NCI-H460 (cell line): ENCODE results near the gene ELF3. TPM values are rescaled to one million over a fixed set of nuclear protein-coding genes. Genes with fewer than 3 reads are reported as not detected.
"Not testable (repeated sequence)": the region's sequence is repeated elsewhere in the genome, so short reads cannot be mapped to it uniquely, and the experiment has no call there.

Source experiments
- DNase-seq: peaks from one replicate; pipeline ENCODE4 v3.0.0-alpha.2; 2016; ENCODE audit warnings: low read depth; ENCODE audit errors: extremely low read depth
- total RNA-seq: library from RNA; depleted of rRNA; stranded (reverse); fragments of >200 nt; shearing (Covaris generic); gene quantifications from 2 replicates; pipeline ENCODE4 v1.2.3, GENCODE V29; 2014

ELF3 gene
- total RNA-seq, 1 experiment from 2014 or later = 0.99 TPM

GRCh38 chr1:202034149-202034682 is 23.8 kb downstream of the ELF3 start:
- DNase-seq = no peak

- DNase-seq = peak; percentile 92
These were observed 24.5 kb downstream of the ELF3 start for GRCh38 chr1:202034683-202035462.

GRCh38 chr1:202036595-202037387 is 26.4 kb downstream of the ELF3 start:
- DNase-seq = no peak

GRCh38 chr1:202037706-202038296 is 27.4 kb downstream of the ELF3 start:
- DNase-seq = no peak

GRCh38 chr1:202038688-202039346 is 28.4 kb downstream of the ELF3 start:
- DNase-seq = no peak

- DNase-seq = no peak
These were observed 35.3 kb downstream of the ELF3 start for GRCh38 chr1:202045705-202046104.

GRCh38 chr1:202046227-202046626 is 35.8 kb downstream of the ELF3 start:
- no peak for DNase-seq

GRCh38 chr1:202046748-202047708 is 36.6 kb downstream of the ELF3 start:
- DNase-seq = peak; percentile 46

GRCh38 chr1:202047977-202048376 is 37.6 kb downstream of the ELF3 start:
- DNase-seq = no peak

GRCh38 chr1:202049129-202049528 is 38.7 kb downstream of the ELF3 start:
- DNase-seq = no peak

GRCh38 chr1:202054094-202054493 is 43.7 kb downstream of the ELF3 start:
- no peak for DNase-seq

- not testable (repeated sequence) for DNase-seq
These were observed 44.3 kb downstream of the ELF3 start for GRCh38 chr1:202054673-202055072.

GRCh38 chr1:202056644-202057334 is 46.4 kb downstream of the ELF3 start:
- DNase-seq = peak; percentile 41

- not testable (repeated sequence) for DNase-seq
These were observed 46.9 kb downstream of the ELF3 start for GRCh38 chr1:202057335-202057704.

GRCh38 chr1:202058001-202058908 is 47.9 kb downstream of the ELF3 start:
- no peak for DNase-seq

GRCh38 chr1:202061055-202061454 is 50.7 kb downstream of the ELF3 start:
- no peak for DNase-seq

GRCh38 chr1:202061787-202062186 is 51.4 kb downstream of the ELF3 start:
- DNase-seq = not testable (repeated sequence)

GRCh38 chr1:202062636-202063035 is 52.2 kb downstream of the ELF3 start:
- not testable (repeated sequence) for DNase-seq
